ENCODE data around the gene CDK5R1. TPM values are rescaled to one million over a fixed set of nuclear protein-coding genes. Genes with fewer than 3 reads are reported as not detected.

CDK5R1 gene
- total RNA-seq, 1 experiment from 2014 or later, result 4.0 TPM

DNA sequence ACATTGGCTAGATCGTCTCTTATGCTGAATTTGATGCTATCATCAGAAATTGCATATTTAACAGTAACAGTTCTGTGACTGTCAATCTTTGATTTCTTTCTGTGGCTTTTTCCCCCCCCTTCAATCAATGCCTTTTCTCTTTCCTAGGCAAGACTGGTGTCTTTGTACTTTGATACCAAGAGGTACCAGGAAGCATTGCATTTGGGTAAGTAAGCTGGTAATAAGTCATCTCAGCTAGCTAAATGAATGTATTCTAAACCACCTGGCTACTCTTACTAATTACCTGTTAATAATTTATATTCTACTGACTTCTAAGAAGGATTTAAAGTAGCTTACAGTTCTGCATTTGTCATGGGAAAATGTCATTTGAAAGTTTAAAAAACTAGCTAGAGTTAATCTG lies 22.4 kb upstream of the CDK5R1 start:
- TF ChIP-seq, protein P1, sequence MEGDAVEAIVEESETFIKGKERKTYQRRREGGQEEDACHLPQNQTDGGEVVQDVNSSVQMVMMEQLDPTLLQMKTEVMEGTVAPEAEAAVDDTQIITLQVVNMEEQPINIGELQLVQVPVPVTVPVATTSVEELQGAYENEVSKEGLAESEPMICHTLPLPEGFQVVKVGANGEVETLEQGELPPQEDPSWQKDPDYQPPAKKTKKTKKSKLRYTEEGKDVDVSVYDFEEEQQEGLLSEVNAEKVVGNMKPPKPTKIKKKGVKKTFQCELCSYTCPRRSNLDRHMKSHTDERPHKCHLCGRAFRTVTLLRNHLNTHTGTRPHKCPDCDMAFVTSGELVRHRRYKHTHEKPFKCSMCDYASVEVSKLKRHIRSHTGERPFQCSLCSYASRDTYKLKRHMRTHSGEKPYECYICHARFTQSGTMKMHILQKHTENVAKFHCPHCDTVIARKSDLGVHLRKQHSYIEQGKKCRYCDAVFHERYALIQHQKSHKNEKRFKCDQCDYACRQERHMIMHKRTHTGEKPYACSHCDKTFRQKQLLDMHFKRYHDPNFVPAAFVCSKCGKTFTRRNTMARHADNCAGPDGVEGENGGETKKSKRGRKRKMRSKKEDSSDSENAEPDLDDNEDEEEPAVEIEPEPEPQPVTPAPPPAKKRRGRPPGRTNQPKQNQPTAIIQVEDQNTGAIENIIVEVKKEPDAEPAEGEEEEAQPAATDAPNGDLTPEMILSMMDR (IDR thresholded peaks at IDR 0.05; ENCODE audit: unreplicated experiment), result no peak
- H3K27ac Mint-ChIP-seq (ENCODE audit: low read depth, unreplicated experiment), result no peak overlapping the region
- CTCF ChIA-PET, result interaction anchor here (0.6 to 5.9 kb wide), 6 partner anchors 19 to 314 kb away, joined by 3 to 53 read pairs (median 4); partner anchors contain the start of gene PSMD11

DNA sequence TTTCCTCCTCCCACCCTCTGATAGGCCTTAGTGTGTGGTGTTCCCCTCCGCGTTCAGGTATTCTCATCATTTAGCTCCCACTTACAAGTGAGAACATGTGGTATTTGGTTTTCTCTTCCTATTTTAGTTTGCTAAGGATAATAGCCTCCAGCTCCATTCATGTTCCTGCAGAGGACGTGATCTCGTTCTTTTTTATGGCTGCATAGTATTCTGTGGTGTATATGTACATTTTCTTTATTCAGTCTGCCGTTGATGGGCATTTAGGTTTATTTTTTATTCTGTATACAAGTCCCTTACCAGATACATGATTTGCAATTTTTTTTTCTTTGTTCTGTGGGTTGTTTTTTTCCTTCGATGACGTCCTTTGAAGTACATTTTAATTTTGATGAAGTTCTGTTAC lies 18.8 kb upstream of the CDK5R1 start:
- Mint-ChIP-seq H3K36me3 (ENCODE audit: insufficient read depth, unreplicated experiment) (peaks cover 98% of the 10 kb centered on the region), H3K9me3 (ENCODE audit: unreplicated experiment) (no peaks in the 10 kb centered on the region), H3K4me1 (ENCODE audit: insufficient read depth, unreplicated experiment) (no peaks in the 10 kb centered on the region), H3K27ac (ENCODE audit: low read depth, unreplicated experiment) (no peak overlapping the region), H3K4me3 (ENCODE audit: unreplicated experiment) (no peak overlapping the region), H3K27me3 (ENCODE audit: insufficient read depth, unreplicated experiment) (no peaks in the 10 kb centered on the region)
- CTCF ChIA-PET, result interaction anchor here (0.6 to 1.0 kb wide), 4 partner anchors 8 to 19 kb away, joined by 3 to 6 read pairs (median 4); no protein-coding TSS in a partner anchor
- BruUV-seq (replicated peaks), result no TSS peak
- TF ChIP-seq, protein P1 (IDR thresholded peaks at IDR 0.05; ENCODE audit: unreplicated experiment), result no peak
- POLR2A ChIA-PET, result interaction anchor here (0.9 kb wide), 1 partner anchor 19 kb away, joined by 3 read pairs; the partner anchor contains the start of gene CDK5R1
- intact Hi-C loops (cut with micrococcal nuclease), result no loop called here
- DNase-seq (ENCODE audit: unreplicated experiment), result no peak

More for the DNA sequence above, 22.4 kb upstream of the CDK5R1 start:
- POLR2A ChIA-PET, result interaction anchor here (0.9 to 1.4 kb wide), 3 partner anchors 9 to 20 kb away, joined by 3 to 6 read pairs (median 4); no protein-coding TSS in a partner anchor
- no peaks in the 10 kb centered on the region for H3K27me3 Mint-ChIP-seq (ENCODE audit: insufficient read depth, unreplicated experiment)
- peaks cover 6% of the 10 kb centered on the region for H3K4me1 Mint-ChIP-seq (ENCODE audit: insufficient read depth, unreplicated experiment)
- H3K9me3 Mint-ChIP-seq (ENCODE audit: unreplicated experiment), result no peaks in the 10 kb centered on the region
- no TSS peak for BruUV-seq (replicated peaks)
- DNase-seq (ENCODE audit: unreplicated experiment), result no peak
- intact Hi-C loops (cut with micrococcal nuclease), result no loop called here
- H3K36me3 Mint-ChIP-seq (ENCODE audit: insufficient read depth, unreplicated experiment), result peaks cover 97% of the 10 kb centered on the region
- no peak overlapping the region for H3K4me3 Mint-ChIP-seq (ENCODE audit: unreplicated experiment)

DNA sequence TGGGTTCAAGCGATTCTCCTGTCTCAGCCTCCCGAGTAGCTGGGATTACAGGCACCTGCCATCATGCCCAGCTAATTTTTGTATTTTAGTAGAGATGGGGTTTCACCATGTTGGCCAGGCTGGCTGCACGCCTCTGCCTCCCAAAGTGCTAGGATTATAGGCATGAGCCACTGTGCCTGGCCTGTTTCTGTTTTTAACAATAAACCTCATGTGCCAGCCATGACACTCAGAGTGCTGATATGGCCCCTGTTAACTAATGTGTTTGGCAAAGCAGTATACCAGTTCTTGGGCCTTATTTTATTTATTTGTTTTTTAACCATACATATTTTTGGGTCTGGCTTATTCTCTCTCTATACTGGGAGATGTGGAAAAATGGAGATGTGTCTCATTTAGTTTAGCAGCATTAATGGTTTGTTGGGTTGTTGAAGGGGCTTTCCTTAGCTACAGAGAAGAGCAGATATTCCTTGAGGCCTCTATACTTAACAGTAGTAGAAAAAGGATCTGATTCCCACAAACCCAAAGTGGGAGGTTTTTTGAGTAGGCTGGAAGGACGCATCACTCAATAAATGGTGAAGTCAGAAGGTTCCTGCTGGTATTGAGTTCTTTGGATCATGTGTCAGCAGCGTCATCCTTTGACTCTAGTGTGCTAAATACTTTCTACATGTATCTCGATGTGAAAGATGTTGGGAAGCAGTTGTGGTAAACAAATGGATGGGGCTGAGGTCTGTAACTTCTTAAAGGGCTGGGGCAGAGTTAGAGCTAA lies 16.2 kb upstream of the CDK5R1 start:
- peaks cover 99% of the 10 kb centered on the region for H3K36me3 Mint-ChIP-seq (ENCODE audit: insufficient read depth, unreplicated experiment)
- H3K27me3 Mint-ChIP-seq (ENCODE audit: insufficient read depth, unreplicated experiment), result no peaks in the 10 kb centered on the region
- CTCF ChIA-PET, result interaction anchor here (0.6 to 5.0 kb wide), 5 partner anchors 9 to 299 kb away, joined by 3 to 74 read pairs (median 4); no protein-coding TSS in a partner anchor
- BruUV-seq (replicated peaks), result no TSS peak
- no peak for DNase-seq (ENCODE audit: unreplicated experiment)
- H3K9me3 Mint-ChIP-seq (ENCODE audit: unreplicated experiment), result no peaks in the 10 kb centered on the region
- H3K4me3 Mint-ChIP-seq (ENCODE audit: unreplicated experiment), result no peak overlapping the region
- TF ChIP-seq, protein P1 (IDR thresholded peaks at IDR 0.05; ENCODE audit: unreplicated experiment), result no peak
- intact Hi-C loops (cut with micrococcal nuclease), result no loop called here
- POLR2A ChIA-PET, result no interaction called here
- no peak overlapping the region for H3K27ac Mint-ChIP-seq (ENCODE audit: low read depth, unreplicated experiment)
- no peaks in the 10 kb centered on the region for H3K4me1 Mint-ChIP-seq (ENCODE audit: insufficient read depth, unreplicated experiment)

DNA sequence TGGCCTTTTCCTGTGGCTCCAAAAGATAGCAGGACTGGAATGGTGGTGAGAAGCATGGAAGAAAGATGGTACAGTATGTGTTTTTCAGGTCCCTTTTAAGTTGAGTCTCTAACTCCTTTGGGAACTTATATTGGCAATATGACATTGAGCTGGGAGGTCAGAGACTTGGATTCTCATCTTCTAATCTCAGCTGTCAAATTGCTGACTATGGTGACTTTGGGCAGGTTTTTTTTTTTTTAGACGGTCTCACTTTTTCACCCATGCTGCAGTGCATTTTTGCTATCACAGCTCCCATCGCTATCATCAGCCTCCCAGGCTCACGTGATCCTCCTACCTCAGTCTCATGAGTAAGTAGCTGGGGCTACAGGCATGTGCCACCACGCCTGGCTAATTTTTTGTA lies 15.1 kb upstream of the CDK5R1 start:
- Mint-ChIP-seq H3K36me3 (ENCODE audit: insufficient read depth, unreplicated experiment) (peaks cover 97% of the 10 kb centered on the region), H3K9me3 (ENCODE audit: unreplicated experiment) (no peaks in the 10 kb centered on the region), H3K4me1 (ENCODE audit: insufficient read depth, unreplicated experiment) (no peaks in the 10 kb centered on the region), H3K27ac (ENCODE audit: low read depth, unreplicated experiment) (no peak overlapping the region), H3K27me3 (ENCODE audit: insufficient read depth, unreplicated experiment) (no peaks in the 10 kb centered on the region), H3K4me3 (ENCODE audit: unreplicated experiment) (no peak overlapping the region)
- TF ChIP-seq, protein P1 (IDR thresholded peaks at IDR 0.05; ENCODE audit: unreplicated experiment), result no peak
- ChIA-PET POLR2A (no interaction called here), CTCF (interaction anchor here (0.6 to 5.0 kb wide), 7 partner anchors 10 to 298 kb away, joined by 3 to 74 read pairs (median 3); partner anchors contain the start of gene PSMD11)
- BruUV-seq (replicated peaks), result no TSS peak
- DNase-seq (ENCODE audit: unreplicated experiment), result no peak
- intact Hi-C loops (cut with micrococcal nuclease), result no loop called here
